GM18507 (cell line): ENCODE results near the gene RYR3.

Source experiments
- DNase-seq: peaks from one replicate; pipeline ENCODE4 v3.0.0; 2011; ENCODE audit warnings: low read depth; ENCODE audit not compliant: insufficient read length; ENCODE audit errors: extremely low spot score
- FAIRE-seq: peaks from 2 replicates; lab custom pipeline; 2011; peaks lifted over from hg19 to GRCh38; lab: Jason Lieb, UNC

The RYR3 gene

DNA sequence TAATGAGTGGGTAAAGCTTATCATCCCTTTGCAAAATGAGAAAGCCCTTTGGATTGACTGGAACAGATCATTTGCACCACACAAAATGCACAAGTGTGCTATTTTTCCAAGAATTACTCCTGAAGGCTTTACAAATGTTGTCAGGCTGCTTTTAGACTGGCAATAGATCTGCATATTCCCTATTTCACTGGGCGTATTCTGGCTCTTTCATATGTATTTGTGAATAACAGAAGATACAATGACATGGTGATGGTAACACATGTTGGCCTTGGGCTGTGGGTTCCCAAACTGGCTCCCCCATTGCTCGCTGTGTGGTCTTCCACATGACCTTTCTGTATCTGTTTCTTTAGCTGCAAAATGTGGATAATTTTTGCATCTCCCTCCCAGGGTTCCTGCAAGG is 354.2 kb downstream of the RYR3 start:
- no peak for FAIRE-seq
- DNase-seq: no peak

DNA sequence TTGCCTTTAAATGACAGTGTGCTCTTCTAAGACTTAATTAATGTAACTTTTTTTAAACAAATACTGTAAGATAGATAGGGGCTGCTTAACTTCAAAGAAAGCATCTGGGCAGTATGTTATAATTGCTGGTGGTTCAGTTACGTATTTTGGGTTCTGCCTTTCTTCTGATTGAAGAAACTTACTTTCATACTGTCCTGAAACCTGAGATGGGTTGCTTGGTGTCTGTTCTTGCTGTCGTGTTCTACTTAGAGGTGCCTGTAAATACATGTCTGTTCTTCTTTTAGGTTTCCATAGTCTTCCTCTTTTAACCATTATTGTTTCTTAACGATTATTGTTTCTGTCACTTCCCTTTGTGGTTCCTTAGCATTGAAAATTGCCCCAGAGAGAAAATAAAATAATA is 359.8 kb downstream of the RYR3 start:
- DNase-seq (no peak), FAIRE-seq (peak; percentile 69)

DNA sequence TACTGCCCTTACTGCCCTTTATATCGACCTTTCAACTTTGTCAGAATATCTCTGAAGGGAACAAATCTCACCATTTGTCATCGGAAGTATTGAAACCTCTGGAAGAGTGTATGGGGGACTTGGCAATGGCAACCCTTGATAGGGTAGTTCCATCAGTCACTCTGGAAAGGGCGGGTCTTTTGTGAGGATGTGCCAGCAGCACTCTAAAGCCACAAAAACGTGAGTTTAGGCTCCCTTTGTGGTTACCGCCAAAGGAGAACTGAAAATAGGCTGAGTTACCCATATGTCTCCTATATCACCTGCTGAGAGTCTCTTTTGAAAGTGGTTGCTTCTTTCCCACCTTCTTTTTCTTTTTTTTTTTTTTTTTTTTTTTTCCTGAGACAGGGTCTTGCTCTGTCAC is 360.7 kb downstream of the RYR3 start:
- FAIRE-seq (peak; percentile 87), DNase-seq (peak; percentile 38)

DNA sequence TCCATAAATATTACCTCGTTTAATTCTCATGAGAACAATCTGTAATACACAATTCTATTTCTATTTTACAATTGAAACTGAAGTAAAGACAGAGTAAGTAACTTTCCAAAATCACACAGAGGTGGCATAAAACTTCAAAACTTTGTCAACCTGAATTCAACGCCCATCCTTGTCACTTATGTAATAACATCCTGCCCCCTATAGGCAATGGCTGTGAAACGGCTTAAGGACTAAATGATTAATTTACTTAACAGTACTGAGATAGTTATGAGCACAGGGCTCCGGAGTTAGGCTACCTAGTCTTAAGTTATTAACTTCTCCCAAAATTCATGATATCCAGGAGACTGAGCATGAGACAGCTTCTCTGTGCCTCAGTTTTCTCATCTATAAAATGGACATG is 364.5 kb downstream of the RYR3 start:
- DNase-seq (no peak), FAIRE-seq (peak; percentile 68)

DNA sequence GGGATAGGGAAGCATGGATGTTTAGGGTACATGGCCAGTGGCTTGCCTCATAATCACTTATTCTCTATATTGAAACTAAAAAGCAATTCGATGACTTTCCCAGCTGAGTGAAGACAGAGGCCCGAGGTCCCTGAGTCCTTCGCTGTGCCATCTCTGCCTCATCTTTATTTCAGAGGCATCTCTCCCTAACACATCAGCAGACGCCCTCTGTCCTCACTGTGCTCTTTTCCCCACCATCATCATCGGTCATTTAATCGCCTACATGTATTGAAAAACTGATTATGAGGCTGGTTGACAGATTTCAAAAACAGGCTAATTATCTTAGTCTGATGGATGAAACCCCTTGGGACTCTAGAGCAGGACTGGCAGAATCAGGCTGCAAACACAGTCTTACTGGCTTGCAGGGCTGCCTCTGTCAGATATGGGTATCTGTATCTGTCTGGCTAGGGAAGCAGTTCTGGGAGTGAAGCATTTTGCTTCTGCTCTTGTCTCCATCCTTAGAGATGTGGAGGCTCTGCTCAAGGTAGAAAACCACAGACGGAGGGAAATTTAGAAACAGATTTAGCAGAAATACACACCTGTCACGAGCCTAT is 366.6 kb downstream of the RYR3 start:
- no peak for FAIRE-seq
- no peak for DNase-seq

DNA sequence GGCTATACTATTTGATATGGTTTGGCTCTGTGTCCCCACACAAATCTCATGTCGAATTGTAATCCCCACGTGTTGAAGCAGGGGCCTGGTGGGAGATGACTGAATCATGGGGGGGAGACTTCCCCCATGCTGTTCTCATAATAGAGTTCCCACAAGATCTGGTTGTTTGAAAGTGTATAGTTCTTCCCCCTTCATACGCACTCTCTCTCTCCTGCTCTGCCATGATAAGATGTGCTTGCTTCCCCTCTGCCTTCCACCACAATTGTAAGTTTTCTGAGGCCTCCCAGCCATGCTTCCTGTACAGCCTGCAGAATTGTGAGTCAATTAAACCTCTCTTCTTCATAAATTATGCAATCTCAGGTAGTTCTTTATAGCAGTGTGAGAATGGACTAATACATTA is 367.4 kb downstream of the RYR3 start:
- DNase-seq (no peak), FAIRE-seq (no peak)

DNA sequence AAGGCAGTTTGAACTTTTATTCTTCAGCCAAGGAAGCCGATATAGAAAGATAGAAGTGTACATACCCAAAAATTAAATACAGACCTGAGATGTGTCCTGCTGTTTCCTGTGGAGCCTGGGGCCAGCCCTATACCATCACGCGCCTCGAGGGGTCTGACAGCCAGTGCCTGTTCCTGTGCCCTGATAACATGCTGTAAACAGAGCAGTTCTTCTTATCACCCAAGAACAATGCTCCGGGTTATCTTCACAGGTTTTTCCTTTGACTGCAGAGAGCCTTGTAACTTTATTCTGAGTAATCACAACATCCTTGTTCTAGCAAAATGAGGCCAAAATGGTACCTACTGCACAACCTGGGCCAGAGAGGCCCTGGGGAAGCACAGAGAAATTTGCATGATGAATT is 367.8 kb downstream of the RYR3 start:
- DNase-seq: no peak

DNA sequence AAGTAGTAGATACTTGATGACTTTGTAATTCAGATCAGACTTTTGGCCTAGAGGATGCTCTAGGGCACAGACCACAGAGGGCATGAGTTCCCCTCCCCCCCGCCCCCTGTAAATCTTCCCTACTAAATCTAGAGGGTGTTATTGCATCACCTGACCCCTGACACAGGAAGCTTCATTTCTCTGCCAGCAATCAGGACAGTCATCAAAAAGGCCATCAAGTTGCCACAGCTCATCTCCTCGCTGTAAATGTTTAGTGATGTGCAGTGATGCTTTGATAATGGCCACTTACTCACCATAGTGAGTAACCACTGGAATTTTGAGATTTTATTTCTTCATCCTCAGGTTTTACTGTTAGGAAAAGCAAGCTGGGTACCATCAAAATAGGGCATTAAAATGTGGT is 368.3 kb downstream of the RYR3 start:
- no peak for DNase-seq
- no peak for FAIRE-seq

More for the DNA sequence above, 367.8 kb downstream of the RYR3 start:
- FAIRE-seq: no peak

DNA sequence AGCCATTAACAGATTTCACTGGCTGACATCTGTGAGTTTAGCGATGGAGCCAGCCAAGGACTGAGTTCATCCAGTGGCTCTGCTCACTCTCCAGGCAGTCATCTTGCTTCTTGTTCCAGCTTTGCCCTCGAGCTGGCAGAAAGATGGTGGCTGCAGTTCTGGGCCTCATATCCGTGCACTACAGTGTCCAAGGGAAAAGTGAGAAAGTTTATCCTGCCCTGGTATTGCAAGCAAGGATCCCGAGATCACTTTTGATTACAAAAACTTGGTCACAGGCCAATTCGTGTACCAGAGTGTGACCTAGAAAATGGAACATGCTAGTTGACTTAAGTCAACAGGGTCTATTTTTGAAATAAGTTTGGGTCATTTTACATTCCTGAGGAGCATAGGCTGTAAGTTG is 369.6 kb downstream of the RYR3 start:
- DNase-seq: no peak
- FAIRE-seq: no peak

DNA sequence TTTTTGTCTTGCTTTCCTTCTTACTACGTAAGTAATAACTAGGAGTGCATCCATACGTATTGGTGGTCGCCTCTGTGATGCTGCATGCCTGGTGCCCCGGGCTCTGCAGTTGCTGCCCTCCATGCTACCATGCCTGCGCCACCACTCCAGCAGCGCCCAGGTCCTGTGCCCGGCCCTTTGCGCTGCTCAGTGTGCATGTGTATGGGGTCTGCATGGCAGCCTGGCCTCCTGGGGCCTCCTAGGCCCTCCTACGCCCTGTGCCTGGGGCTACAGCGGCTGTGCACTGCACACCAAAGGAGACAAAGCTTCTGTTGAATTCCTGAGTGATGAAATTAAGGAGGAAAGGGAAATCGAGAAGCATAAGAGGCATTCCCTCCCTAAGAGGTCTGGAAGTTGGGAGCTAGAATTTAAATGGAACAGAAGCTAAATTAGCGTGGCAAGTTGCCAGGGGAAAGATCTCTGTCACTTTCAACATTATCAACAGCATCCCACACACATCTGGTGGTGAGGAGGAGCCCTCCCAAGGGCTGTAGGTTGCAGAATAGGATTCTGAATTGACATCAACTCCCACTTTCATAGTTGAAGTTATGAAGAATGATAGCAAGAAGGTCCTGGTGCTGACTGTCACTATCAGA is 382.5 kb downstream of the RYR3 start:
- no peak for DNase-seq
- FAIRE-seq: no peak

DNA sequence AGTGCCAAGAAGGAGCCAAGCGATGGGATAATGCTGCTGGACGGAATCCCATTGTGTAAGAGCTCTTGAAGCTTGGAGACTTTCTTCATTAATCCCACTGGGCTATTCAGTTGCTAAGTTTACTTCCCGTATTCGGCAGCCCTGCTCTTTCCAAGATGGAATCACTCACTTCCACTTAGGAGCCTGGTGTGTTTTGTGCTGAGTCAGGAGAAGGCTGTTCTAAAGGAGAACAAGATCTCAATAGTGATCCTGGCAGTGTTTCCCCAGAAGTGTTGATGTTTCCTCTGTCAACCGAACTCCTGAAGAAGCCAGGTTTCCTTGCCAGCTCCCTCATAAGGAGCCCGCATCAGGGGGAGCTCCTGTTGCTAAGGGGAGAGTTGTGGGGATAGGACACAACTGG is 387.4 kb downstream of the RYR3 start:
- no peak for FAIRE-seq
- DNase-seq: no peak

DNA sequence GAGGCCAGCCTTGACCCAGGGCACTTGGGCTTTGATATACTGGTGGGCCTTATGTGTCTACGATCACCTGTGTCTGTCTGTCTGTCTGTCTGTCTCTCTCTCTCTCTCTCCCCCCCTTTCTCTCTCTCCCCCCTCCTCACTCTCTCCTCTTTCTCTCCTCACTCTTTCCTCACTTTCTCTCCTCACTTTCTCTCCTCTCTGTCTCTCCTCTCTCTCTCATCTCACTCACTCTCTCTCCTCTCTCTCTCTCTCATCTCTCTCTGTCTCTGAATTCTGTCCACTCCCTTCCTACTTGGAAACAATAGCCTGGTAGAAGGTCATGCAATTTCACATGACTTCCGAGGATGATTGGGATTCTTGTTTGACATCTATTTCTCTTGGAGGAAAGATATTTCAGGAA is 388.4 kb downstream of the RYR3 start:
- FAIRE-seq: no peak
- no peak for DNase-seq

DNA sequence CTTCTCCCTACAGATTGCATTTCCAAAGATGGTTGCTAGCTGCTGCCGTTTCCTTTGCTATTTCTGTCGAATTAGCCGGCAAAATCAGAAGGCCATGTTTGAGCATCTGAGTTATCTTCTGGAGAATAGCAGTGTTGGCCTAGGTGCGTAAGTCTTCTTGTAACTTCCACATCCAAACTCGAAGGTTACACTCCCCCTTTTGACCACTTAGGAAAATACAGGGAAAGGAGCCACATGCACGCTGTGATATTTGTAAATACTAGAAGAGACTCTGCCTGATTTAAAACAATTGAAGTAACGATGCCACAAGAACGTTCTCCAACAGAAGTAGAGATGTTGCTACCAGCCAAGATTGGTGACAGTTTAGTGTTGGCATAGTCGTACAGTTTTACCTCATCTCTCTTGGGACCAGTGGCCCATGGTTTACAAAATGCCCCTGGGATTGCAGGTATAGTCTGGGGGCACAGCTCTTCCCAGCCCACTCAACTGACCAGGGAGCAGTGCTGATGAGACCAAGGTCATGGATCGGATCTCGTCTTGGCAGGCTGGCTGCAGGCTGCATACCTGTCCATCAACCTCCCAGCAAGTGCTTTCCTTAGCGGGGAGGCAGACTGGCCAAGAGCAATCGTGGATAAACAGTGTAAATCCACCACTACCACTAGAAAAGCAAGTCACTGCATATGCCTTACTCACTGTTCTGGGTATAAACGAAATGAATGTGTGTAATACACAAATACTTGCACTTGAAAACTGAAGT is 389.1 kb downstream of the RYR3 start:
- no peak for FAIRE-seq
- DNase-seq: no peak

DNA sequence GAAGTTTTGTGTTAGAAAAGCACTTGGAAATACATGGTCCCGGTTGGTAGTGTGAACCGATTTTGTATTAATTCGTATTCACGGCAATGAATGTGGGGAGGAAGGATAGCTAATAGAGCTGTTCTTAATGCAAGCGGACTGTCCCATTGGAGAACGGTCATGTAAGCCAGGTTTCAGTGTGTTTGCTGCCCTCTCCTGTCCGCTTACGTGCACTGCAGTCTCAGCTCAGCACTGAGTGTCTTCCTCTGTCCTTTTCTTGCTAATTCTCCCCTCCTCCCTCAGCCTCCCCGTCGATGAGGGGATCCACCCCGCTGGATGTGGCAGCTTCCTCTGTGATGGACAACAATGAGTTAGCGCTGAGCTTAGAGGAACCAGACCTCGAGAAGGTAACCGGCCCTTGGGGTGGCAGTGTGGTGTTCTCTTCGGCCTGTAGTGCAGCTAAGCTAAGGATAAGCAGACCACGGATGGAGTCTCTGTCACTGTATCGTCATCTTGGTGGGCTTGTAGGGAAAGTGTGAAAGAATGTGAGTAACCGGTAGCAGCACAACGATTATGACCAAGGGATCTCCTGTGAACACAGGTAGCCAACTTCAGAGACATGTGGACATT is 390.0 kb downstream of the RYR3 start:
- DNase-seq: peak; percentile 26

DNA sequence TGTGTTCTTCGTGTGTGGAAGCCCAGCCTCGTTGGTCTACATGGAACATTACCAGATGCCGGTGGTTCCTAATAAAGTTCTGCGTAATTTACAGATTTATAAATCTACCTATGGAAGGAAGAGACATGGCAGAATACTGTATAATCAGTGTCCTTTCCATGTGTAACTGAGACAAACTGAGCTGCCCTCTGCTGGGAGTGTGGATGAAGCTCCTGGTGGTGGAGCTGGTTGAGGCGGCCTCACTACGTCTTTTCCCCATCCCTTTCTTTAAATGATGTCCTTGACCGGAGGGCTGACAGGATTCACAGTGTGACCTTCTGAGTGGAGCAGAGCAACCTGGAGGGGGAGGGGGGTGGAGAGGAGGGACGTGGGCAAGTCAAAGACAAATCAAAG is 390.5 kb downstream of the RYR3 start:
- no peak for FAIRE-seq
- DNase-seq: no peak

More for the DNA sequence above, 390.0 kb downstream of the RYR3 start:
- FAIRE-seq: peak; percentile 95

DNA sequence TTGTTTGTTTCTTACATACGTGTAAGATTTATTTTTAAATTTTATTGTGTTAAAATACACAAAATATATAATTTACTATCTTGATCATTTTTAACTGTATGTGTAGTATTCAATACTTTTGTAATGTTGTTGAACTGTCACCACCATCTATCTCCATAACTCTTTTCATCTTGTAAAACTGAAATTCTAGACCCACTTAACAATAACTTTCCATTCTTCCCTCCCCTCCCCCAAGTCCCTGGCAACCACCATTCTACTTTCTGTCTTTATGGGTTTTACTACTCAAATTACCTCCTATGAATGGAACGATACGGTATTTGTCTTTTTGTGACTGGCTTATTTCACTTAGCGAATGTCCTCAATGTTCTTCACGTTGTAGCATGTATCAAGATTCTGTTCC is 395.4 kb downstream of the RYR3 start:
- no peak for FAIRE-seq
- DNase-seq: no peak

DNA sequence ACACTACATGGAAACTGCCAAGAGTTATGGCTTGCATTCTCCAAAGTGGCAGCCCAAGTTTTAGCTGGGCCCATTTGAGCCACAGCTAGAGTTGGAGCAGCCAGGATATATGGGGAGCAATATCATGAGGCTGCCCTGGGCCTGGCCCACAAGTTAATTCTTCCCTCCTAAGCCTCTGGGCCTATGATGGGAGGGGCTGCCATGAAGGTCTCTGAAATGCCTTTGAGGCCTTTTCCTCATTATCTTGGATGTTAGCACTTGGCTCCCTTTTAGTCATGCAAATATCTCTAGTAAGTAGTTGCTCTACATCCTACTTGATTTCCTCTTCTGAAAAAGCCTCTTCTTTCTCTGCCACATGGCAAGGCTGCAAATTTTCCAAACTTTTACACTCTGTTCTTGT is 400.0 kb downstream of the RYR3 start:
- FAIRE-seq: no peak
- DNase-seq: no peak

DNA sequence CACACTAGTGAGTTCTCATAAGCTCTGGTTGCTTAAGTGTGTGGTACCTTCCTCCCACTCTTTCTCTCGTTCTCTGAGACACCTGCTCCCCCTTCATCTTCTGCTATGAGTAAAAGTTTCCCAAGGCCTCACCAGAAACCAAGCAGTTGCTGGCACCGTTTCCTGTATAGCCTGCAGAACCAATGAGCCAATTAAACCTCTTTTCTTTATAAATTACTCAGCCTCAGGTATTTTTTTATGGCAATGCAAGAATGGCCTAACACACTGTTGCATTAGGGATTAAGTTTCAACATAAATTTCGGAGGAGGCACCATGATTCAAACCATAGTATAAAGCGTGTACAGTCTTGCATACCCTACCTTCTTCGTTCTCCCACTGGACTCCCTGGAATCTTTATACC is 405.3 kb downstream of the RYR3 start:
- FAIRE-seq (peak; percentile 39), DNase-seq (no peak)

DNA sequence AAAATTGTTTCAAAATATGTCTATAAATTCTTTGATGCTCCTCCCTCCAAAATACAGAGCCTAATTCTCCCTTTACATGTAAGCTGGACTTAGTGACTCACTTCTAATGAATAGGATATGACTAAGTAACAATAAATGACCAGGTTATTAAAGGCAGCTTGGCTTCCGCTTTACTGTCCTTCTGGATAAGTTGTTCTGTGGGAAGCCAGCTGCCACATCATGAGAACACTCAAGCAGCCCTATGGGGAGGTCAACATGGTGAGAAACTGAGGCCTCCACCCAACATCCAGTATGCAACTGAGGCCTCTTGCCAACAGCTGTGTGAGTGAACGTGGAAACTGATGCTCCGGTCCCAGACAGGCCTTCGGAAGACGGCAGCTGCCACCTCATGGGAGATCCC is 410.2 kb downstream of the RYR3 start:
- no peak for FAIRE-seq
- no peak for DNase-seq

DNA sequence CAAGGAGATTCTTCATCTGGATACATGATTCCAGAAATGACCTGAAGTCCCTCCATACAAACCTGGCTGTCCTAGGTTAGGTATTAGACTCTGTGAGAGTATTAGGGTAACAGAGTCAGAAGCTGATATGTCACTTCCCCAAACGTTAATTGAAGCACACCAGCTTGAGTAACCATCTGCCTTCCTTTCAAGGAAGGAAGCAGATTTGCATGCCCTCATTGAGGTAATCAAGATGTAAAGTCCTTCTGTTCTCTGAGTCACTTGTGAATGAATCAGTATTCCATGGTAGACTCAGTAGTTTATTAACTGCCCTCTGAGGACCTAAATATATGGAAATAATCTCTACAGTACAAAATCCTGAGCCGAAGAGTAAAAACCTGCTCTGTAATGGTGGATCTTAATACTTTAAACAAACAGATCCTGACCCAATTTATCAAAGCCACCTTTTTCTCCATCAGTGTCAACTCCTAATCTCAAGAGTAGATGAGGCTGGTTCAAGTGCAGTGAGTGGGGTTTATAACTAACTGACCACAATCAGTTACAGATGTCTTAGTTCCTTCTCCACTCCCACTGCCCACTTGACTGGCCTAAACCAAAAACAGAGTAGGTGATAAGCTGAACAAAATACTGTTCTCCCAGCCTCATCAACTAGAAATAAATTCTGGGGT is 411.4 kb downstream of the RYR3 start:
- peak; percentile 80 for FAIRE-seq

More for the DNA sequence above, 411.4 kb downstream of the RYR3 start:
- peak; percentile 20 for DNase-seq
